Left renal cortex interstitium (tissue), 4 donors: ENCODE data around the gene CYP46A1. TPM values are rescaled to one million over a fixed set of nuclear protein-coding genes. Genes with fewer than 3 reads are reported as not detected.

Experiments used
- DNase-seq, 4 donors: peaks; one replicate each; pipeline ENCODE4 v3.0.0-alpha.2; 2013; ENCODE audit warnings: low read depth in 4 of 4, low spot score in 2 of 4, missing footprints in 1 of 4
- polyA plus RNA-seq, 4 donors: library from polyadenylated mRNA; unstranded; fragments of 120-200 nt; gene quantifications; one replicate each; pipeline ENCODE4 v1.2.1, GENCODE V29; 2013; ENCODE audit not compliant: insufficient read length in 4 of 4

Gene CYP46A1
- polyA plus RNA-seq, 4 donors = 1.4 to 4.4 (median 2.8) TPM

GRCh38 chr14:99774556-99775307 lies 90.6 kb downstream of the CYP46A1 start:
- DNase-seq = no peak

- no peak for DNase-seq
Measured at GRCh38 chr14:99775351-99775750, 91.3 kb downstream of the CYP46A1 start.

Other genes with a start within 250 kb of the CYP46A1 start
- 10 to 100 TPM; 57.5 to 69.1 (median 63.2) TPM for gene SETD3, start 203.4 kb upstream of the CYP46A1 start, polyA plus RNA-seq
- gene CCNK, start 202.9 kb upstream of the CYP46A1 start, polyA plus RNA-seq = 10 to 100 TPM; 42.6 to 49.0 (median 45.6) TPM
- gene CCDC85C, start 80.1 kb upstream of the CYP46A1 start, polyA plus RNA-seq = 10 to 100 TPM; 24.9 to 40.0 (median 30.9) TPM
- gene HHIPL1, start 39.2 kb upstream of the CYP46A1 start, polyA plus RNA-seq = 1 to 10 TPM; 1.3 to 2.6 (median 1.9) TPM
- 10 to 100 TPM; 26.6 to 37.5 (median 35.1) TPM for gene EML1, start 109.1 kb downstream of the CYP46A1 start, polyA plus RNA-seq